NCI-H1694 (cell line): ENCODE measurements around the gene SHE.
A peak's percentile ranks its signal among the peaks of the same experiment; 100 is the strongest.

Experiments used
- DNase-seq: peaks from one replicate; lab custom pipeline; 2025; lab: John Stamatoyannopoulos, UW

Gene SHE

DNA sequence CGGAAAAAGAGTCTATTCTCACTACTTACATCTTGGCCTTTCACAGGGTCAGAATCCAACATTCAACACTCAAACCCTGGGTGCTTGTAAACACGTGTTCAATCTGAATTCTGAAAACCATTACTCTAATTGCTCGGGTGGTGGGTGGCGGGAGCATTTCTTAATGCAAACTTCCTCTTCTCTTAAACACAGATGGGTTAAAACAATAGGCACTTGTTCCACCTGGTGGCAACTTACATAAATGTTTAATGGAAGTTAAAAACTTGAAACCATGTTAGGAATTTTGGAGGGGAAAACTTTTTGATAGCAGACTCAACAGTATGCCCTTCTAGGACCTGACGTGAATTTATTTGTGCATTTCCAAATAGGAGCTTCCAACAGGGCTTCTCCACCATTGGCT is 23.6 kb downstream of the SHE start:
- no peak for DNase-seq

DNA sequence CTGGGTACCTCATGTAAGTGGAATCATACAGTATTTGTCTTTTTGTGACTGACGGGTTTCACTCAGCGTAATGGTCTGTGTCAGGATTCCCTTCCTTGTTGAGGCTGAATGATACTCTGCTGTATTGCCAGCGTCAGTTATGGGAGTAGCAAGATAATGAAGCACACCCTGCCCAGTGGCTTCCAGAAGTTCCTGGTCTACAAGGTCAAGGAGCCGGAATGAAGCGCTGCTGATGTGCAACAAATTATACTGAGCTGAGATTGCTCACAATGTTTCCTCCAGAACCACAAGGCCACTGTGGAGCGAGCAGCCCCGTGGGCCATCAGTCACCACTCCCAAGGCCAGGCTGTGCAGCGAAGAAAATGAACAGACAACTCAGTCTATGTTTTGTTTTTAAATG is 24.2 kb downstream of the SHE start:
- DNase-seq, result no peak

DNA sequence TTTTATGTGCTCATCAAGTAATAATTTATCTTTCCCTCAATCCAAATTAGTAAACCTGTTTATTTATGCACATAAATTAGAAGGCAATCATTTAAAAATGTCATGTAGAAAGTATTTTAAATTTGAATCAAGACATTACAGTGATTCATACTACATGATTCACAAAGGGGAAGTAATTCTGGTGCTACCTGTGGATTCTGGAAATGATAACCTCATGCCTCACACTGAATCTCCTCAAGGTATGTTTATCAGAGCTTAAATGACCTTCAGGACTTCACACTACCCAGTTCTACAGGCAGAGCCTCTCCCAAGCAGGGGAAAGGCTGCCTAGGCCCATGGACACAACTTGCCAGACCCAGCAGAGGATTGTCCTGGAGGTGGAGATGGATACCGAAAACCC is 25.4 kb downstream of the SHE start:
- DNase-seq, result no peak

DNA sequence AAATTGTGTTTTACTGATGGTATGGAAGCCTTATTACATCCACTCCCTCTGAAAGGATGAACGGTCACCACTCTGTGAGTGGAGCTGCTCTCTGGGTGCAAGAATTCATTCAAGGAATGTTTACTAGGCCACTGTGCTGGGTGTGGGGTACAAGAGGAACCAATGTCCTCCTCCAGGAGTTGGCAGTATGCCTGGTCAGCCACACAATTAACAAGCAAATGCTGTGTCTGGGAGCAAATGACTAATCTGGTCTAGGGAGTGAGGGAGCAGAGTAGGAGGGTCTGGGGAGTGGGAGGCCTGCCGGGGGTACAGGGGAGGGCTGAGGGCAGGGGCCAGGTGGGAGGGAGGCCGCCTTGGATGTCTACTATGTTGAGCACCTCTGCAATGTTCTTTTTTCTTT is 27.4 kb downstream of the SHE start:
- no peak for DNase-seq

DNA sequence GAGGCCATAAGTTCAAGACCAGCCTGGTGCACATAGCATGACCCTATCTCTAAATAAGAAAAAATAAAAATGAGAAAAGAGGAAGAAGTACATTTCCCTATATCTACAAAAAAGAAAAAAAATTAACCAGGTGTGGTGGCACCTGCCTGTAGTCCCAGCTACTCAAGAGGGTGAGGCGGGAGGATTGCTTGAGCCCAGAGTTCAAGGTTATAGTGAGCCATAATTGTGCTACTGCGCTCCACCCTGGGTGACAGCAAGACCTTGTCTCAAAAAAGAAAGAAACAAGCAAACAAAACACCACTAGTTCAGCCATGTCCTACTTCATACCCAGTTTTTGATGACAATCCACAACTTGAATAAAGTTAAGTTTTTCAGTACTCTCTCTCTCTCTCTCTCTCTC is 30.9 kb downstream of the SHE start:
- no peak for DNase-seq

DNA sequence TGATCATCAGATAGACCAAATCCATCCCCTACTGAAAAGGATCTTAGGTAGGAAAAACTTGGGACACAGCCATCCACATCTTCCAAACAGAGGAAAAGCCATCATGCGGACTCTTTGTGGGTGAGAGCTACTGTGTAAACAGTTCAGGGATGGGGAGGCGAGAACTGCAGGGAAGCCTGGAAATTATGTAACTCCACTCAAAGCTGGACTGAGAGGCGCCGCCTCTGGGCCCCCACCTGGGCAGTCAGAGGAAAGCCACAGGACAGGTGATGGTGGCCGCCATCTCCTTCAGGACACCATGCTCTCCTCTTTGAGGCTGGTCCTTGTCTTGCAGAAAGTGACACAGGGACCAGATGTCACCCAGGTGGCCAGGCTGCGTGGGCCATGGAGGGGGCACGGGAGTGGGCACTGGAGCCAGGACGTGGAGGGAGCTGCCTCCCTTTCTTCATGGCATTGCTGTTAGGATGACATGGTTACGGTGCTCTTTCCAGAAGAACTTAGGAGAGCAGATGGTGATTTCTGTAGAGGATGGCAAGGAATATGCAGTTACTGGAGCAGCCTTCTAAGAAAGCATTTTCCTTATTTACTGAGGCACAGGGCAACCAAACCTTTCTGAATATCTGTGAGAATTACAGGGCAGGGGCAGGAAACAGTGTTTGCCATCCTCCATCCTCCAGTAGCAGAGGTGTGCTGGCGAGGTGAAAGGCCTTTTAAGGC is 32.2 kb downstream of the SHE start:
- DNase-seq, result no peak

DNA sequence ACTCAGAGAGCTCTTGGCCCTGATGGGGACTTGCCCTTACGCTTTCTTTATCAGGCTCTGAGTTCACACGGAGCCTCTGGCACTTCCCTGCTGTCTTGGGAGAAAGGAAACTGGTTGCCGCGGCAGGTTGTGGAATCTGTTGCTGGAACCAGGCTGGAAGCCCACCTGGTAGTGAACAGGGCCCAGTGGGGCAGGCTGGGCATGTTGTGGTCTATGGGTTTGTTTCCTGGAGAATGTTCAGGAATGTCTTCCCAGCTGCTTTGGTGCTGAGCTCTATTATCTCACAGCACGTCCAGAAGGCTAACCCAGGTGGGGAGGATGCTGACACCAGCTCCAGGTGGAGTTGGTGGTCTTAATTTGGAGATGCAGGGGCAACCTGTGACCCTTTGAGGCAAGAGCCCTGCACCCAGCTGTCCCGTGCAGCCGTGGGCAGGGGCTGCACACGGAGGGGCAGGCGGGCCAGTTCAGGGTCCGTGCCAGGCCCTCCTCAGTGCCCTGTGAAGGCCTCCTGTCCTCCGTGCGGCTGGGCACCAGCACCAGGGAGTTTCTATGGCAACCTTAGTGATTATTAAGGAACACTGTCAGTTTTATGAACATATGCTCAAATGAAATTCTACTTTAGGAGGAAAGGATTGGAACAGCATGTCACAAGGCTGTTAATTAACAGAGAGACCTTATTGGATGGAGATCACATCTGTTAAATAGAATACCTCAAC is 33.5 kb downstream of the SHE start:
- DNase-seq, result peak; percentile 76

DNA sequence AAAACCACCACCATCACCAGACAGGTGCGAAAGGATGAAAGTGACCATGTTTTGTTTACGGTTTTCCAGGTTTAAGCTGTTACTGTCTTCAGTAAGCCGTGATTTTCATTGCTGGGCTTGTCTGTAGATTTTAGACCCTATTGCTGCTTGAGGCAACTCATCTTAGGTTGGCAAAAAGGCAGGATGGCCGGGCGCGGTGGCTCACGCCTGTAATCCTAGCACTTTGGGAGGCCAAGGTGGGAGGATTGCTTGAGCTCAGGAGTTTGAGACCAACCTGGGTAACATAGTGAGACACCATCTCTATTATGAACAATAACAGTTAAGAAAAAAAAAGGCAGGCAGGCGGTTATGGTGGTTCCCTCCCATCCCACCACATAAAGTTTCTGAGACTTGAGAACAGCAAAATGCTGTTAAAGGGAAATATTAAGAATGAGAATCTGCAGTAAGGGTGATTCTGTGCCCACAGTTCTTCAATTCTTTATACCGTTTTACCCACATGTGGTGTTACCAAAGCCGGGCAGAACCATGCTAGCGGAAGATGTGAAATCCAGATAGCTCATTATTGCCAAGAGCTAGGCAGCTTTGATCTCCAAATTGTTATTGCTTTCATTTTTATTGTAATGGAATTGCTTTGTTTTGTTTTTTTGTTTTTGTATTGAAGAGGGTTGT is 34.6 kb downstream of the SHE start:
- DNase-seq, result no peak

DNA sequence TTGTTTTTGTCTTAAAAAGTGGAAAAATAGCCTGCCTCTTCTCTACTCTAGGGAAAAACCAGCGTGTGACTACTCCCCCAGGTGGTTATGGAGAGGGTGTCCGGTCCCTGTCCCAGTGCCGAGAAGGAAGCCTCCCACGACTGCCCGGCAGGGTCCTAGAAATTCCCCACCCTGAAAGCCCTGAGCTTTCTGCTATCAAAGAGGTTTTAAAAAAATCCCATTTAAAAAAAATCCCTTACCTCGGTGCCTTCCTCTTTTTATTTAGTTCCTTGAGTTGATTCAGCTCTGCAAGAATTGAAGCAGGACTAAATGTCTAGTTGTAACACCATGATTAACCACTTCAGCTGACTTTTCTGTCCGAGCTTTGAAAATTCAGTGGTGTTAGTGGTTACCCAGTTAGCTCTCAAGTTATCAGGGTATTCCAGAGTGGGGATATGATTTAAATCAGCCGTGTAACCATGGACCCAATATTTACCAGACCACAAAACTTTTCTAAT is 35.2 kb downstream of the SHE start:
- DNase-seq, result no peak

DNA sequence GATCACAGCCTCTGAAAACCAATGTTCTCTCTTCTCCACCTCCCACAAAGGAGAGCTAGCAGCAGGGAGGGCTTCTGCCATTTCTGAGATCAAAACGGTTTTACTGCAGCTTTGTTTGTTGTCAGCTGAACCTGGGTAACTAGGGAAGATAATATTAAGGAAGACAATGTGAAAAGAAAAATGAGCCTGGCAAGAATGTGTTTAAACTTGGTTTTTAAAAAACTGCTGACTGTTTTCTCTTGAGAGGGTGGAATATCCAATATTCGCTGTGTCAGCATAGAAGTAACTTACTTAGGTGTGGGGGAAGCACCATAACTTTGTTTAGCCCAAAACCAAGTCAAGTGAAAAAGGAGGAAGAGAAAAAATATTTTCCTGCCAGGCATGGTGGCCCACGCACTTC is 36.0 kb downstream of the SHE start:
- no peak for DNase-seq

DNA sequence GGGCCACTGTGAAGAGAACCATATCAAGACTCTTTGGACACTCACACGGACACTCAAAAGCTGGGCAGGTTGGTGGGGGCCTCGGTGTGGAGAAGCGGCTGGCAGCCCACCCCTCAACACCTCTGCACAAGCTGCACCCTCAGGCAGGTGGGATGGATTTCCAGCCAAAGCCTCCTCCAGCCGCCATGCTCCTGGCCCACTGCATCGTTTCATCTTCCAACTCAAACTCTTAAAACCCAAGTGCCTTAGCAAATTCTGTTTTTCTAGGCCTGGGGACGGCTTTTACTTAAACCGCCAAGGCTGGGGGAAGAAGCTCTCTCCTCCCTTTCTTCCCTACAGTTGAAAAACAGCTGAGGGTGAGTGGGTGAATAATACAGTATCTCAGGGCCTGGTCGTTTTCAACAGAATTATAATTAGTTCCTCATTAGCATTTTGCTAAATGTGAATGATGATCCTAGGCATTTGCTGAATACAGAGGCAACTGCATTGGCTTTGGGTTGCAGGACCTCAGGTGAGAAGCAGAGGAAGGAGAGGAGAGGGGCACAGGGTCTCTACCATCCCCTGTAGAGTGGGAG is 36.5 kb downstream of the SHE start:
- no peak for DNase-seq

DNA sequence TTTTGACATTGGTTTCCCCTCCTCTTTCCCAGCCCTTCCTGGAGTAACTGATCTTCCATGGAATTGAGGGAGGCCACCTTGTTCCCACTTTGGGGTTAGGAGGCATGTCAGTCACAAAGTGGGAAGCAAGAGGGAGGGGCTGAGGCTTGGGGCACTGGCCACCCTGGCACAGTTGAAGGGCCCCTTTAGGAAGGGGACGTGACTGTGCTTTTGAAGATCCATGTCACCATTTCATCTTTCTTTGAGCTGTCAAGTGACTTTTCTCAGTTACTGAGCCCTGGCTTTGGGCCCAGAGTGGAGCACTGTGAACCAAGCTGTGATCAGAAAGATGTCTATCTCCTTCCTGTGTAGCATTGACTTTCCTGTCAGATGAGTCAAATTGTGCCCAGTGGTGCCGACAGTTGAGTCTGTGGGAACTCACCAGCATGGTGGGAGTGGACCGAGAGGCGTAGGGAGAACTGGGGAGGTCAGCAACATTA is 38.7 kb downstream of the SHE start:
- DNase-seq, result no peak

DNA sequence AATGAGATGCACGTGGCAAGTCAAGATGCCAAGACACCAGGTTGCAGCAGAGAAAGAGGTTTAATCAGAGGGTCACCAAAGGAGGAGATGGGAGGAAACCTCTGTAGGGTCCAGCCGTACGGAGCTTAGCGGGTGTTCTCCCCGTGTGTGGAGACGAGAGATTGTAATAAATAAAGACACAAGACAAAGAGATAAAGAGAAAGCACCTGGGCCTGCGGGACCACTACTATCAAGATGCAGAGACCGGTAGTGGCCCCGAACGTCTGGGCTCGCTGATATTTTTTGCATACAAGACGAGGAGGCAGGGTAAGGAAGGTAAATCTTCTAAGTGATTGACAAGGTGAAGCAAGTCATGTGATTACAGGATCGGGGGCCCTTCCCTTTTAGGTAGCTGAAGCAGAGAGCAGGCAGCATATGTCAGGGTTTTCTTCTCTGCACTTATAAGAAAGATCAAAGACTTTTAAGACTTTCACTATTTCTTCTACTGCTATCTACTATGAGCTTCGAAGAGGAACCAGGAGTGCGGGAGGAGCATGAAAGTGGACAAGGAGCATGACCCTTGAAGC is 41.4 kb downstream of the SHE start:
- no peak for DNase-seq

DNA sequence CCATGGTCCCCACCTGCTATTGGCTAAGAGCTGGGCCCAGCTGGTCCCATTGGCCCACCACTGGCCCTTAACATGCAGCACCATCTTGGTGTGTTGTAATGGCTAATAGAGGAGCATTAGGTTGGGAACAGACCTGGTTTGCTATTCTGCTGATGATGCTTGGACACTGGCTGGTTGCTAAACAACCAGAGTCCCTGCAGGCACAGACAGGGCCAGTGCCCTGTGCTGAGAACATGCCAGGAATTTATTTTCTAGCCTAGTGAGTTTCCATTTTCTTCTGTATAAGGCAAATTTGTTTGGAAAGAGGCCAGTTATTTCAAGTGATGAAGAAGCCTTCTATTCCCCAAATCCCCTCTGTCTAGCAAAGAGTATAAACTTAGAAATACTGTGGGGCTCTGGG is 43.1 kb downstream of the SHE start:
- DNase-seq, result no peak

DNA sequence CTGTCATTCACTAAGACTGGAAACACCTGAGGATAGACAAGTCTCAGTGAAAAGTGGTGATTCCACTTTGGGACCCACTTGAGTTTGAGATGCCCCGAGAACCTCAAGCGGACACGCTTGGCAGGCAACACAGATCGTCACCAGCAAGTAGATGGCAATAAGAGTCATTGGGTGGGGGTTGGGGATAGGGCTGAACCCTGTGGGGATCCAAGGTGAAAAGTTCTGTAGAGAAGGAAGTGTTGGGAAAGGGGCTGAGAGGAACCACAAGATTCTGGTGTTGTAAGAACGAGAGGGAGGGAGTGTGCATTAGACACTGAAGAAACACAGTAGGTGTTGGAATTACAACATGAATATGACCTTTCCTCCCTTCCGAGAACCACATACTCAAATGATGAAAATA is 45.6 kb downstream of the SHE start:
- DNase-seq, result no peak

DNA sequence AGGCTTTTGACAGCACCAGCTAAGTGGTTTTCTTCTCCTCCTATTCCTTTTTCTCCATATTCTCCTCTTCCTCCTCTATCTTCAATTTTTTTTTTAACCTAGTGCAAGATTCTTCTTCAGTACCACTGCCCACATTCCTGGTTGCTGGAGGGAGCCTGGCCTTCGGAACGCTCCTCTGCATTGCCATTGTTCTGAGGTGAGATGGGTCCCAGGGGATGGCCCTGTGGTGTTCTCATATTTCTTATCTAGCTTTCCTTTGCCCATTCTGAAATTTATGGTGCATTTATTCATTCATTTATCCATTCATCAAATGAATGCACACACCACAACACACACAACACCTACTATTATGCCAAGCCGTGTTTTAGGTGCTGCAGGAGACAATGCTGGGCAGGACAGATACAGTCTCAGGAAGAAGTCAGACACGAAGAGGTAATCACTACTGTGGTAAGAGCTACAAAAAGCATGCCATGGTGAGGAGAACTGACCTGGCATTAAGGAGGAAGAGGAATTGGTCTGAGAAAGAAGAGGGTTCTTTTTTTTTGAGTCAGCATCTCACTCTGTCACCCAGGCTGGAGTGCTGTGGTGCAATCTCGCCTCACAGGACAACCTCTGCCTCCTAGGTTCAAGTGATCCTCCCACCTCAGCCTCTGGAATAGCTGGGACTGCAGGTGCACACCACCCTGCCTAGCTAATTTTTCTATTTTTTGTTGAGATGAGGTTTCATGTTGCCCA is 47.7 kb downstream of the SHE start:
- DNase-seq, result no peak

DNA sequence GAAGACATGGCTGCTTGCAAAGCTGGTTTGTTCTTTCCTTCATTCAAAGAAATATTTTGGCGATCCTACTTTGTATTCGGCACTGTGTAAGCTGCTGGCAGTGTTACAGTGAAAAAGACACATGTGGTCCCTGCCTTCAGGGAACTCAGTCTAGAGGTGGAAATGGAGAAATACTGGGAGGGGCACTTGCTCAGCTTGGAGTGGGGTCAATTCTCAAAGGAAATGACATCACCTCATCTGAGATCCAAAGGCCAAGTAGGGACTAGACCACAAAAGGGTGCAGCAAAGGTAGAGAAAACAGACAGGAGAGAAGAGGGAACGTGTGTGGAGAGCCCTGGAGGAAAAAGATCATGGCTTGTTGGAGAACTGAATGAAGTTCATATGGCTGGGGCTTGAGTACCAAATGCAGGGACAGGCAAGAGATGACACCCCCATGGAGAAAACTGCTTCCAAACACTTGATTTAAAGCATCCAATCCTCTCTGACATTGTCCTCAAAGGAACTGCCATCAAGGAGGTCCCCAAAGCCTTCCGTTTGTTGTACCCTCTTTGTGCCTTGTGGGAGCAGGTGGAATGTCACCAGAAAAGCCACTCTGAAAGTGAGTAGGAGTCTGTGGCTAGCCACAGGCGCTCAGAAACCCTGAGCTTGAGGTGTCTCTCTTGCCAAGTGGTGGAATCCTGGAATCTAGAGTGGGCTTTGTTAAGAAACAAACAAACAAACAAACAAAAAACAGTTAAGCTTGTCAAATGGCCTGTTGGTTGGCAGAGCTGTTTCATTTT is 48.4 kb downstream of the SHE start:
- DNase-seq, result no peak

DNA sequence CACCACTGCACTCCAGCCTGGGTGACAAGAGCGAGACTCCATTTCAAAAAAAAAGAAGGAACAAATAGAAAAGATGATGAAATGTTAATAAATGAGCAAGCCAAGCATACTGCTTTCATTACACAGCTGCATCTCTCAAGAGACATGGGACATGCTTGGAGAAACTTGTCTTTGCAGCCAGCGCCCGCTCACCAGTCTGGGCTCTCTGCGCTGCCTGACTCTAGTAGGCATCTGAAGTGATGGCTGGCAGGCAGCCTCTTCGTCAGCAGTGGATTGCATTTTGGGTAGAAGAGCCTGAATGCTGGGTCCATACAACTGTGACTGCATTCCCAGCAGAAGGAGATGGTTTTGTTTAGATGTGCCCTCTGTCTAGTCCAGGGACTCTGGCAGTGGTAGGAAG is 49.1 kb downstream of the SHE start:
- DNase-seq, result no peak

DNA sequence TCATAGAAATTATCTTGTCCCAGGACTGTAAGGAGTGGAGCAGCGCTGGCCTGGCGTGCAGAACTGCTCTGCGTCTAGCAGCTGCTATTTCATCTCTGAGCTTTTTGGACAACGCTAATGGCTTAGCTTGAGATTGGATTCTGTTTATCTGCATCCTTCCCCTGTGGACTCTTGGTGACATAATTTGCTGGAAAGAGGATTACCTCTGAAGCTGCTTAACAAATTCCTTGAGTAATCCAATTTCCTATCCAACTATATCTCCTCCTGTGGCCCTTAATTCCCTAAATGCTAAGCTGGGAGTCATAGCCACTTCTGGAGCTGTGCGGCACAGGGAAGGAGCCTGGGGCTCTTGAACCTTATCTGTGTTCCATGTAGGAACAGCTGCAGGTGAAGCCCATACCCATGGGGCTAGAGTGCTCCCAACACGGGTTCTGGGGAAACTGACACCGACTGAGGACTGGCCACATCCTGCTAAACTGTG is 53.8 kb downstream of the SHE start:
- DNase-seq, result no peak

DNA sequence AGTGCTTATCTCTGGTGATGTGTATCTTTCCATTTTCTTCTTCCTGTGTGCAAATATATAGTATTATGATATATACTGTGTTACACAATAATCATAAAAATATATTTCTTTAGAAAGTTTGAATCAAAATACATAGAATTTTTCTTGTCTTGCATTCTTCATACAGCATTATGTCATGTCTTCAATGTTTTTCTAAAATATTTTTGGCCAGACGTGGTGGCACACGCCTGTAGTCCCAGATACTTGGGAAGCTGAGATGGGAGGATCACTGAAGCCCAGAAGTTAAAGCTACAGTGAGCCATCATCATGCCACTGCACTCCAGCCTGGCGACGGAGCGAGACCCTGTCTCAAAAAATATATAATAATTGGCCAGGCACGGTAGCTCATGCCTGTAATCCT is 55.4 kb downstream of the SHE start:
- DNase-seq, result no peak

DNA sequence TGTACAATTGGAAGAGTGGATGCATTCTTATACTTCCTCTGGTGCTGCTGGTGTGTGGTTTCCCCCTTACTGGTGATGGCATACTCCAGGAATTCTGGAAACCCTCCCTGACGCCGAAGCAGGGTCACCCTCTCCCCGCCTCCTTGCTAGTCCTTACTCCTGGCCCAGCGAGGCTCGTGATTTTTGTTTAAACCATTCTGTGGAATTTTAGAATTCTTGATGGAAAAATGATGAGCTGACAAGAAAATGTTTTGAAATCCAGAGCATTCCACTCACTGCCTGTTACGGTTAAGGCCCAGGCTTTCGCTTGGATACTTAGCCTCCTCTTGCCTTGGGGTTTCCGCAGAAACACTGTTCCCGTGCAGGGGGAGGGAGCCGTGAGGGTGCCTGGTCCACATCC is 55.9 kb downstream of the SHE start:
- DNase-seq, result no peak
